ENCODE results near the gene GAPVD1. TPM values are rescaled to one million over a fixed set of nuclear protein-coding genes. Genes with fewer than 3 reads are reported as not detected.

The GAPVD1 gene
- total RNA-seq, 1 experiment from 2014 or later = 39.5 TPM

GRCh38 chr9:125296843-125297372, 35.3 kb downstream of the GAPVD1 start:
- Mint-ChIP-seq H3K36me3 (ENCODE audit: insufficient read depth in 1 of 3, low read depth in 3 of 3) (peaks cover 3 to 16% (median 13%) of the 10 kb centered on the region in 3 experiments; a peak in 5 of 7 replicates), H3K4me3 (no peak overlapping the region), H3K27me3 (ENCODE audit: low read depth) (no peaks in the 10 kb centered on the region), H3K4me1 (peaks cover 7 to 9% of the 10 kb centered on the region in 2 experiments; a peak in 1 of 4 replicates), H3K9me3 (no peaks in the 10 kb centered on the region), H3K27ac (peak overlapping the region in 1 of 3 experiments; percentile 80; a peak in 2 of 7 replicates)
- H3K9me3 ChIP-seq (ENCODE audit: control insufficient read depth, low read depth, low read length) = no peaks in the 10 kb centered on the region
- no peak overlapping the region for H3K27ac ChIP-seq (ENCODE audit: insufficient read length, low read depth, low read length)
- H2AK5ac ChIP-seq (ENCODE audit: insufficient read length, low read length) = no peak overlapping the region
- H3K79me1 ChIP-seq (ENCODE audit: insufficient read depth, low read depth, low read length, poor library complexity, severe bottlenecking) = no peaks in the 10 kb centered on the region
- H2BK15ac ChIP-seq (ENCODE audit: low read depth, low read length) = no peak overlapping the region
- no peak overlapping the region for H2AFZ ChIP-seq (ENCODE audit: low read length)
- H2BK12ac ChIP-seq (ENCODE audit: insufficient read length, low read depth, low read length) = no peak overlapping the region
- H3K56ac ChIP-seq (ENCODE audit: insufficient read length, low read depth, low read length) = no peak overlapping the region
- H3K23me2 ChIP-seq (ENCODE audit: insufficient read length, low read depth, low read length, poor library complexity, severe bottlenecking) = no peaks in the 10 kb centered on the region
- no peaks in the 10 kb centered on the region for H3K4me1 ChIP-seq (ENCODE audit: insufficient read depth, low read length)
- H4K20me1 ChIP-seq (ENCODE audit: control insufficient read depth, insufficient read depth, insufficient read length) = no peaks in the 10 kb centered on the region
- no peak overlapping the region for H2BK20ac ChIP-seq (ENCODE audit: low read depth, low read length, poor library complexity, severe bottlenecking)
- no peak overlapping the region for H2BK5ac ChIP-seq (ENCODE audit: insufficient read length, low read length)
- no peak for TF ChIP-seq CTCF (conservative IDR thresholded peaks at IDR 0.05)
- H4K8ac ChIP-seq (replicated peaks; ENCODE audit: insufficient read length, low read depth, low read length) = no peak overlapping the region
- no peak overlapping the region for H3T11ph ChIP-seq (ENCODE audit: low read length)
- H3K9ac ChIP-seq (ENCODE audit: extremely low read depth, insufficient read length, low read length) = no peak overlapping the region
- no peaks in the 10 kb centered on the region for H3K27me3 ChIP-seq (ENCODE audit: insufficient read depth, low read length)
- H2BK120ac ChIP-seq (ENCODE audit: low read depth, low read length, poor library complexity, severe bottlenecking) = no peak overlapping the region
- no peak overlapping the region for H3K14ac ChIP-seq (ENCODE audit: insufficient read depth, low read length)
- H4K91ac ChIP-seq (ENCODE audit: insufficient read length, low read depth, low read length) = no peak overlapping the region
- no CpG with 5 or more reads among the region's 3 CpGs for WGBS (ENCODE audit: extremely low coverage, insufficient read length, low lambda C conversion rate)
- DNase-seq = no peak
- no peak overlapping the region for H3K18ac ChIP-seq (ENCODE audit: insufficient read length, low read depth, low read length)
- H3K23ac ChIP-seq (ENCODE audit: insufficient read length, low read depth, low read length) = no peak overlapping the region
- H3K4me2 ChIP-seq (ENCODE audit: insufficient read depth, insufficient read length, low read length) = no peak overlapping the region
- H4K5ac ChIP-seq (ENCODE audit: insufficient read length, low read depth, low read length) = no peak overlapping the region
- no peak overlapping the region for H3K4ac ChIP-seq (ENCODE audit: low read depth, low read length)
- no peaks in the 10 kb centered on the region; the same call in 1 of the 2 replicates for H3K79me2 ChIP-seq (ENCODE audit: insufficient read depth, low read length)

All from H9 (cell line).